Panc1 (cell line): ENCODE results near the gene PSMA5. TPM values are rescaled to one million over a fixed set of nuclear protein-coding genes. Genes with fewer than 3 reads are reported as not detected.
"Not testable (repeated sequence)": the region's sequence is repeated elsewhere in the genome, so short reads cannot be mapped to it uniquely, and the experiment has no call there.

ENCODE experiments used
- ATAC-seq: fragments of 200-7000 bp; cut with Tn5 transposase; 2 replicates; pipeline ENCODE4 v1.9.1; 2020; ENCODE audit warnings: mild to moderate bottlenecking, moderate library complexity
- BruUV-seq: library from RNA; stranded (reverse); fragments of 400-500 nt; replicated peaks from 2 replicates; lab custom pipeline; 2021; lab: Mats Ljungman, UMichigan
- CTCF ChIA-PET: fragments of 300-600 bp; sonication (Branson Sonifier 250); formaldehyde crosslinking; loops from one replicate; lab custom pipeline; 2022; ENCODE audit warnings: antibody characterized with exemption; lab: Charles Lee
- POLR2A ChIA-PET: fragments of 300-600 bp; sonication (Branson Sonifier 250); formaldehyde crosslinking; loops from one replicate; lab custom pipeline; 2022; ENCODE audit warnings: antibody characterized with exemption; lab: Charles Lee
- DNase-seq: peaks from one replicate; pipeline ENCODE4 v3.0.0-alpha.2; 2010; ENCODE audit warnings: low read depth, low spot score
- H3K27ac ChIP-seq: 2 replicates; pipeline ENCODE4 v1.5.1; 2011; ENCODE audit warnings: mild to moderate bottlenecking, low read length, inconsistent platforms
- H3K27me3 ChIP-seq: fragments of 200-500 bp; sonication (Bioruptor generic); 2 replicates; pipeline ENCODE4 v1.6.0; 2014; ENCODE audit warnings: low read length, inconsistent platforms; ENCODE audit not compliant: control insufficient read depth, insufficient read depth
- H3K36me3 ChIP-seq: fragments of 200-500 bp; sonication (Bioruptor generic); 2 replicates; pipeline ENCODE4 v1.5.1; 2014; ENCODE audit warnings: inconsistent platforms, mild to moderate bottlenecking, low read length, moderate library complexity; ENCODE audit not compliant: control insufficient read depth, insufficient read depth
- H3K4me1 ChIP-seq: 2 replicates; pipeline ENCODE4 v1.5.1; 2011; ENCODE audit warnings: inconsistent platforms, mild to moderate bottlenecking, low read length, moderate library complexity; ENCODE audit not compliant: control insufficient read depth, insufficient read depth
- H3K4me3 ChIP-seq, 2 experiments: 2 replicates each; pipeline ENCODE4 v1.5.1; 2011 to 2012; ENCODE audit warnings: low read depth in 2 of 2, low read length in 2 of 2, mild to moderate bottlenecking in 2 of 2, inconsistent platforms in 1 of 2, moderate library complexity in 1 of 2
- H3K9me3 ChIP-seq: fragments of 200-500 bp; sonication (Bioruptor generic); 2 replicates; pipeline ENCODE4 v1.5.1; 2014; ENCODE audit warnings: low read depth, mild to moderate bottlenecking, inconsistent platforms, low read length, moderate library complexity; ENCODE audit not compliant: control insufficient read depth, insufficient read depth
- CTCF ChIP-seq: fragments of 450-650 bp; IDR thresholded peaks from 2 replicates; pipeline ENCODE4 v1.5.1; 2017; ENCODE audit warnings: mild to moderate bottlenecking
- POLR2AphosphoS5 ChIP-seq: IDR thresholded peaks from 2 replicates; pipeline ENCODE4 v1.6.1; 2012; ENCODE audit warnings: mild to moderate bottlenecking, low read depth, low read length, moderate library complexity
- REST ChIP-seq, 2 experiments: IDR thresholded peaks; 2 replicates each; pipeline ENCODE4 v1.6.1; 2011 to 2012; ENCODE audit warnings: low read depth in 2 of 2, control low read depth in 1 of 2, low read length in 1 of 2, mild to moderate bottlenecking in 1 of 2, moderate library complexity in 1 of 2; ENCODE audit not compliant: insufficient read depth in 1 of 2
- SIN3A ChIP-seq: IDR thresholded peaks from 2 replicates; pipeline ENCODE4 v1.6.1; 2012; ENCODE audit warnings: low read depth, mild to moderate bottlenecking, low read length, moderate library complexity, borderline replicate concordance; ENCODE audit not compliant: insufficient read depth
- TCF7L2 ChIP-seq: IDR thresholded peaks from 2 replicates; pipeline ENCODE4 v1.6.1; 2011; ENCODE audit warnings: mild to moderate bottlenecking, low read depth, low read length, inconsistent platforms
- in situ Hi-C: cut with HindIII; loops from 2 replicates; pipeline ENCODE4 v1.10.0; 2016; ENCODE audit warnings: low sequenced_read_pairs, low pct_unique_long_range_greater_than_20kb
- intact Hi-C: fragments of 100-400 bp; cut with micrococcal nuclease; formaldehyde crosslinking; loops from one replicate; pipeline ENCODE4 v1.10.0; 2022; ENCODE audit not compliant: unreplicated experiment
- total RNA-seq: library from RNA; stranded (reverse); gene quantifications from one replicate; pipeline ENCODE4 v1.2.1, GENCODE V29; 2021; ENCODE audit not compliant: unreplicated experiment

Gene PSMA5
- total RNA-seq, 1 experiment from 2014 or later, result 118 TPM

GRCh38 chr1:109474697-109475096 is 48.4 kb upstream of the PSMA5 start:
- H3K4me3 ChIP-seq, result no peak overlapping the region
- H3K9me3 ChIP-seq, result no peaks in the 10 kb centered on the region
- in situ Hi-C loops, result no loop called here
- TF ChIP-seq POLR2AphosphoS5 (no peak), REST (IDR thresholded peaks at IDR 0.05; ENCODE audit: insufficient read depth in 1 of 2, low read depth in 2 of 2, low read length in 1 of 2) (no peak), SIN3A (no peak), TCF7L2 (no peak), CTCF (no peak)
- DNase-seq (no peak), ATAC-seq (no peak)
- H3K27ac ChIP-seq, result no peak overlapping the region
- peaks cover 3% of the 10 kb centered on the region; the same call in 1 of the 2 replicates for H3K27me3 ChIP-seq
- H3K4me1 ChIP-seq, result no peaks in the 10 kb centered on the region
- no peaks in the 10 kb centered on the region for H3K36me3 ChIP-seq
- CTCF ChIA-PET, result no interaction called here
- BruUV-seq, result no TSS peak
- intact Hi-C loops, result no loop called here
- POLR2A ChIA-PET, result no interaction called here

GRCh38 chr1:109473284-109474057 is 47.2 kb upstream of the PSMA5 start:
- H3K27ac ChIP-seq, H3K4me3 ChIP-seq, ATAC-seq, H3K9me3 ChIP-seq, H3K4me1 ChIP-seq, intact Hi-C loops, H3K27me3 ChIP-seq, in situ Hi-C loops, BruUV-seq, DNase-seq, H3K36me3 ChIP-seq: not testable (repeated sequence)
- POLR2A ChIA-PET, result interaction anchor here (0.7 kb wide), 1 partner anchor 90 kb away, joined by 8 read pairs; no protein-coding TSS in a partner anchor
- CTCF ChIA-PET, result interaction anchor here (0.7 kb wide), 1 partner anchor 913 kb away, joined by 4 read pairs; no protein-coding TSS in a partner anchor

- no peak overlapping the region for H3K27ac ChIP-seq
- in situ Hi-C loops, result no loop called here
- ChIA-PET POLR2A (no interaction called here), CTCF (no interaction called here)
- H3K36me3 ChIP-seq, result no peaks in the 10 kb centered on the region
- H3K4me3 ChIP-seq, result no peak overlapping the region
- peaks cover 4% of the 10 kb centered on the region; the same call in 1 of the 2 replicates for H3K27me3 ChIP-seq
- intact Hi-C loops, result no loop called here
- no peak for ATAC-seq
- DNase-seq, result no peak
- no TSS peak for BruUV-seq
- H3K9me3 ChIP-seq, result no peaks in the 10 kb centered on the region
- H3K4me1 ChIP-seq, result no peaks in the 10 kb centered on the region
- TF ChIP-seq TCF7L2 (no peak), REST (IDR thresholded peaks at IDR 0.05; ENCODE audit: insufficient read depth in 1 of 2, low read depth in 2 of 2, low read length in 1 of 2) (no peak), POLR2AphosphoS5 (no peak), CTCF (no peak), SIN3A (no peak)
These were observed 46.5 kb upstream of the PSMA5 start for GRCh38 chr1:109472779-109473178.
